Ovary (tissue), 9 donors: ENCODE data around the gene CDK9. TPM values are rescaled to one million over a fixed set of nuclear protein-coding genes. Genes with fewer than 3 reads are reported as not detected.
A peak's percentile ranks its signal among the peaks of the same experiment; 100 is the strongest.

Experiments
- DNase-seq, 5 donors: peaks; one replicate each; pipeline ENCODE4 v3.0.0-alpha.2; 2019 to 2020
- H3K27ac ChIP-seq, 2 donors: fragments of 200-600 bp; one replicate each; pipeline versions ENCODE4 v1.5.1 to v1.8.0; 2019 to 2022
- H3K27me3 ChIP-seq: fragments of 200-600 bp; one replicate; pipeline ENCODE4 v1.8.0; 2022
- H3K36me3 ChIP-seq: fragments of 200-600 bp; sonication (generic); one replicate; pipeline ENCODE4 v1.5.1; 2019
- H3K4me1 ChIP-seq: one replicate; pipeline ENCODE4 v1.8.1; 2013; ENCODE audit warnings: mild to moderate bottlenecking, moderate library complexity; ENCODE audit not compliant: insufficient read depth
- H3K4me3 ChIP-seq: fragments of 200-600 bp; sonication (generic); one replicate; pipeline ENCODE4 v1.5.1; 2017
- H3K9me3 ChIP-seq, 2 donors: fragments of 200-600 bp in 1 of 2; sonication (generic) in 1 of 2; one replicate each; pipeline versions ENCODE4 v1.5.1 to v1.8.1; 2013 to 2019; ENCODE audit warnings: mild to moderate bottlenecking in 1 of 2, moderate library complexity in 1 of 2
- CTCF ChIP-seq, 3 donors: fragments of 450-650 bp in 2 of 3; fragments of 200-600 bp in 1 of 3; IDR thresholded peaks; one replicate each; pipeline versions ENCODE4 v1.5.1 to v1.8.0; 2016 to 2022; ENCODE audit warnings: antibody characterized with exemption in 3 of 3, mild to moderate bottlenecking in 1 of 3
- EP300 ChIP-seq: sonication (generic); formaldehyde crosslinking; IDR thresholded peaks from one replicate; pipeline ENCODE4 v1.6.1; 2017; ENCODE audit warnings: antibody characterized with exemption
- POLR2A ChIP-seq: fragments of 450-650 bp; IDR thresholded peaks from one replicate; pipeline ENCODE4 v1.6.1; 2017; ENCODE audit warnings: antibody characterized with exemption, mild to moderate bottlenecking, moderate library complexity
- WGBS, 3 donors: extraction: QIAGEN DNeasy Blood & Tissue Kit in 1 of 3; methylation state at CpG; one replicate each; pipeline versions ENCODE4 v1.1.5 to v1.1.7; 2013 to 2017; 5-methylcytosine and 5-hydroxymethylcytosine counted together
- intact Hi-C, 4 donors: fragments of 100-400 bp; cut with DNase I; formaldehyde crosslinking; loops; one replicate each; pipeline versions ENCODE4 v1.11.0 to v1.15.1; 2022 to 2023
- polyA plus RNA-seq, 2 donors: library from polyadenylated mRNA; stranded (reverse); fragments of 200-250 nt in 1 of 2; fragments of 350-450 nt in 1 of 2; fragmentation: Illumina TruSeq in 1 of 2; extraction: RNeasy Lipid Tissue Mini Kit (QIAGEN cat#74804) in 1 of 2; gene quantifications; one replicate each; pipeline ENCODE4 v1.2.3, GENCODE V29; 2013 to 2014
- total RNA-seq, 7 donors: library from RNA; depleted of rRNA in 2 of 7; stranded (reverse); fragments of >200 nt in 2 of 7; fragmentation: NEBNext Ultra II Directional in 3 of 7; extraction: Animal tissue kit (Norgen Biotek cat#: 25700) in 3 of 7; gene quantifications; one replicate each; pipeline versions ENCODE4 v1.1.0 to v1.2.4, GENCODE V29; 2016 to 2023
- donor health status: DM: no; HTN: no; CAD: no; lungs with moderate emphysema.
- donor health status: DM: no; HTN: no; CAD: no.
- donor health status: Bipolar disorder and iron deficiency.
- donor health status: DM: yes; HTN: yes; CAD: no.
- donor health status: DM: no; HTN: no; CAD: no.
- donor health status: DM: yes; HTN: yes; CAD: no.

Gene CDK9
- total and polyA plus RNA-seq, 9 donors, result 71.7 to 209 (median 129) TPM

- H3K27ac ChIP-seq, result no peak overlapping the region
- intact Hi-C loops, result no loop called here
- H3K9me3 ChIP-seq, result no peaks in the 10 kb centered on the region
- H3K4me3 ChIP-seq, result no peak overlapping the region
- H3K27me3 ChIP-seq, result no peaks in the 10 kb centered on the region
- DNase-seq, result no peak
- peaks cover 3% of the 10 kb centered on the region for H3K4me1 ChIP-seq
- no peak for TF ChIP-seq CTCF (IDR thresholded peaks at IDR 0.05)
- TF ChIP-seq POLR2A, result no peak
- TF ChIP-seq EP300, result no peak
- 85 to 89% (median 86%) methylated on average over 11 of the region's 11 CpGs for WGBS, 3 donors
- H3K36me3 ChIP-seq, result no peaks in the 10 kb centered on the region
These were observed 32.7 kb downstream of the CDK9 start for GRCh38 chr9:127818574-127818973.

GRCh38 chr9:127822108-127822507 is 36.3 kb downstream of the CDK9 start:
- Histone ChIP-seq H3K27ac (no peak overlapping the region), H3K27me3 (no peaks in the 10 kb centered on the region), H3K9me3 (no peaks in the 10 kb centered on the region), H3K4me1 (peaks cover 10% of the 10 kb centered on the region), H3K36me3 (no peaks in the 10 kb centered on the region), H3K4me3 (no peak overlapping the region)
- intact Hi-C loops, result loop anchor here in 1 of 4 donors (5.0 kb wide), 1 partner anchor 310 kb away; no protein-coding TSS in a partner anchor
- peak; percentile 10 for TF ChIP-seq EP300
- TF ChIP-seq CTCF (IDR thresholded peaks at IDR 0.05), result no peak
- WGBS, 3 donors, result 13 to 29% (median 23%) methylated on average over 4 of the region's 4 CpGs
- DNase-seq, result no peak

- WGBS, 3 donors, result 65 to 73% (median 69%) methylated on average over 41 to 42 of the region's 42 CpGs
- intact Hi-C loops, result loop anchor here in 2 of 4 donors (5.0 kb wide), 2 partner anchors 37 to 42 kb away; no protein-coding TSS in a partner anchor
- H3K36me3 ChIP-seq, result no peaks in the 10 kb centered on the region
- no peaks in the 10 kb centered on the region for H3K9me3 ChIP-seq
- H3K27me3 ChIP-seq, result no peaks in the 10 kb centered on the region
- no peak overlapping the region for H3K4me3 ChIP-seq
- no peak for TF ChIP-seq POLR2A
- no peak for TF ChIP-seq CTCF (IDR thresholded peaks at IDR 0.05)
- no peak for TF ChIP-seq EP300
- H3K4me1 ChIP-seq, result peaks cover 27% of the 10 kb centered on the region
- H3K27ac ChIP-seq, result peak overlapping the region; percentile 46 to 96
- DNase-seq, result peak in 3 of 5 donors; percentile 60 to 74 (median 72)
These were observed 39.7 kb downstream of the CDK9 start for GRCh38 chr9:127825319-127826051.

- H3K27me3 ChIP-seq, result no peaks in the 10 kb centered on the region
- peak overlapping the region; percentile 46 to 96 for H3K27ac ChIP-seq
- TF ChIP-seq EP300 (no peak), POLR2A (no peak), CTCF (IDR thresholded peaks at IDR 0.05) (no peak)
- intact Hi-C loops, result loop anchor here in 2 of 4 donors (5.0 kb wide), 2 partner anchors 36 to 41 kb away; no protein-coding TSS in a partner anchor
- peak; percentile 67 to 83 (median 76) for DNase-seq
- no peaks in the 10 kb centered on the region for H3K9me3 ChIP-seq
- H3K4me1 ChIP-seq, result peaks cover 32% of the 10 kb centered on the region
- WGBS, 3 donors, result 23 to 33% (median 30%) methylated on average over 7 of the region's 7 CpGs
- H3K4me3 ChIP-seq, result no peak overlapping the region
- no peaks in the 10 kb centered on the region for H3K36me3 ChIP-seq
These were observed 40.5 kb downstream of the CDK9 start for GRCh38 chr9:127826253-127826913.
